ENCODE measurements around the gene NKX2-4. TPM values are rescaled to one million over a fixed set of nuclear protein-coding genes. Genes with fewer than 3 reads are reported as not detected.

Gene NKX2-4
- total RNA-seq, 1 experiment from 2014 or later, result 0.15 TPM

DNA sequence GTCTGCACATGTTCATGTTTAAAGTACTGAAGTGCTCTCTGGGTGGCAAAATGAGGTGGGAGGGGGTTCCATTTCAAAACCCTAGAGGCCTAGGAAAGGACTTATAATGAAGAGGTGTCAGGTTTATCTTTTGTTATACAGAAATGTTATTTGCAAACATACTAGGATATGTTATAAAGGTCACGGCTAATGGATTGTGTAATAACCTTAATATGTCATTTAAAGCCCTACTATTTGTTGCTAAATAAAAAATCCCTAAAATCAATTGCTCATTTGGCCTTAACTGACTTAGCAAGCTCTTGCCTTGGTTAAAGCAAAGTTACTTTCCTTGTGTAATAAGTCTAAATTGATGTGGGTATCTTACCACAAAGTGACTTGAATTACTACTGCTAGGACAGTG, 8.8 kb downstream of the NKX2-4 start:
- no peaks in the 10 kb centered on the region; the same call in 1 of the 2 replicates for H3K79me2 ChIP-seq (ENCODE audit: insufficient read depth, low read length)
- H3K4me2 ChIP-seq (ENCODE audit: insufficient read depth, insufficient read length, low read length), result no peak overlapping the region
- H3K4me1 ChIP-seq (ENCODE audit: insufficient read depth, low read length), result peaks cover 2% of the 10 kb centered on the region; the same call in 1 of the 2 replicates
- H4K20me1 ChIP-seq (ENCODE audit: control insufficient read depth, insufficient read depth, insufficient read length), result no peaks in the 10 kb centered on the region
- Mint-ChIP-seq H3K4me1 (peaks cover 9 to 18% of the 10 kb centered on the region in 2 experiments), H3K27ac (no peak overlapping the region), H3K36me3 (ENCODE audit: insufficient read depth in 1 of 3, low read depth in 3 of 3) (peaks cover 0 to 38% (median 18%) of the 10 kb centered on the region in 3 experiments; a peak in 5 of 7 replicates), H3K9me3 (no peaks in the 10 kb centered on the region; a peak in 1 of 5 replicates), H3K4me3 (no peak overlapping the region), H3K27me3 (ENCODE audit: low read depth) (peaks cover 34% of the 10 kb centered on the region)
- H3K14ac ChIP-seq (ENCODE audit: insufficient read depth, low read length), result no peak overlapping the region
- no peak overlapping the region for H3K27ac ChIP-seq (ENCODE audit: insufficient read length, low read depth, low read length)
- WGBS (ENCODE audit: extremely low coverage, insufficient read length, low lambda C conversion rate), result no CpG with 5 or more reads among the region's 1 CpG
- H2BK12ac ChIP-seq (ENCODE audit: insufficient read length, low read depth, low read length), result no peak overlapping the region
- H2BK20ac ChIP-seq (ENCODE audit: low read depth, low read length, poor library complexity, severe bottlenecking), result no peak overlapping the region
- peaks cover 2% of the 10 kb centered on the region for H3K79me1 ChIP-seq (ENCODE audit: insufficient read depth, low read depth, low read length, poor library complexity, severe bottlenecking)
- H2AFZ ChIP-seq (ENCODE audit: low read length), result no peak overlapping the region
- H3K4ac ChIP-seq (ENCODE audit: low read depth, low read length), result no peak overlapping the region
- peaks cover 17% of the 10 kb centered on the region for H3K27me3 ChIP-seq (ENCODE audit: insufficient read depth, low read length)
- H2AK5ac ChIP-seq (ENCODE audit: insufficient read length, low read length), result no peak overlapping the region
- DNase-seq, result no peak
- no peak overlapping the region for H3K18ac ChIP-seq (ENCODE audit: insufficient read length, low read depth, low read length)
- no peak overlapping the region for H2BK5ac ChIP-seq (ENCODE audit: insufficient read length, low read length)
- H3K23ac ChIP-seq (ENCODE audit: insufficient read length, low read depth, low read length), result no peak overlapping the region
- H3K9ac ChIP-seq (ENCODE audit: extremely low read depth, insufficient read length, low read length), result no peak overlapping the region
- H3T11ph ChIP-seq (ENCODE audit: low read length), result no peak overlapping the region
- TF ChIP-seq, protein P1, sequence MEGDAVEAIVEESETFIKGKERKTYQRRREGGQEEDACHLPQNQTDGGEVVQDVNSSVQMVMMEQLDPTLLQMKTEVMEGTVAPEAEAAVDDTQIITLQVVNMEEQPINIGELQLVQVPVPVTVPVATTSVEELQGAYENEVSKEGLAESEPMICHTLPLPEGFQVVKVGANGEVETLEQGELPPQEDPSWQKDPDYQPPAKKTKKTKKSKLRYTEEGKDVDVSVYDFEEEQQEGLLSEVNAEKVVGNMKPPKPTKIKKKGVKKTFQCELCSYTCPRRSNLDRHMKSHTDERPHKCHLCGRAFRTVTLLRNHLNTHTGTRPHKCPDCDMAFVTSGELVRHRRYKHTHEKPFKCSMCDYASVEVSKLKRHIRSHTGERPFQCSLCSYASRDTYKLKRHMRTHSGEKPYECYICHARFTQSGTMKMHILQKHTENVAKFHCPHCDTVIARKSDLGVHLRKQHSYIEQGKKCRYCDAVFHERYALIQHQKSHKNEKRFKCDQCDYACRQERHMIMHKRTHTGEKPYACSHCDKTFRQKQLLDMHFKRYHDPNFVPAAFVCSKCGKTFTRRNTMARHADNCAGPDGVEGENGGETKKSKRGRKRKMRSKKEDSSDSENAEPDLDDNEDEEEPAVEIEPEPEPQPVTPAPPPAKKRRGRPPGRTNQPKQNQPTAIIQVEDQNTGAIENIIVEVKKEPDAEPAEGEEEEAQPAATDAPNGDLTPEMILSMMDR (conservative IDR thresholded peaks at IDR 0.05), result no peak
- H2BK15ac ChIP-seq (ENCODE audit: low read depth, low read length), result no peak overlapping the region
- H3K23me2 ChIP-seq (ENCODE audit: insufficient read length, low read depth, low read length, poor library complexity, severe bottlenecking), result no peaks in the 10 kb centered on the region
- no peak overlapping the region for H4K91ac ChIP-seq (ENCODE audit: insufficient read length, low read depth, low read length)
- no peaks in the 10 kb centered on the region for H3K9me3 ChIP-seq (ENCODE audit: control insufficient read depth, low read depth, low read length)
- H4K8ac ChIP-seq (replicated peaks; ENCODE audit: insufficient read length, low read depth, low read length), result no peak overlapping the region
- no peak overlapping the region for H3K56ac ChIP-seq (ENCODE audit: insufficient read length, low read depth, low read length)
- H4K5ac ChIP-seq (ENCODE audit: insufficient read length, low read depth, low read length), result no peak overlapping the region
- H2BK120ac ChIP-seq (ENCODE audit: low read depth, low read length, poor library complexity, severe bottlenecking), result no peak overlapping the region

Measured in H9 (cell line).